HG03558 (cell line): ENCODE results near the gene TMEM140.
A peak's percentile ranks its signal among the peaks of the same experiment; 100 is the strongest.

Experiments
- ATAC-seq: cut with Tn5 transposase; IDR thresholded peaks from one replicate; pipeline ENCODE4 v1.9.1; 2021; ENCODE audit warnings: moderate number of reproducible peaks; ENCODE audit not compliant: unreplicated experiment; ENCODE audit errors: extremely low read depth

The TMEM140 gene

DNA sequence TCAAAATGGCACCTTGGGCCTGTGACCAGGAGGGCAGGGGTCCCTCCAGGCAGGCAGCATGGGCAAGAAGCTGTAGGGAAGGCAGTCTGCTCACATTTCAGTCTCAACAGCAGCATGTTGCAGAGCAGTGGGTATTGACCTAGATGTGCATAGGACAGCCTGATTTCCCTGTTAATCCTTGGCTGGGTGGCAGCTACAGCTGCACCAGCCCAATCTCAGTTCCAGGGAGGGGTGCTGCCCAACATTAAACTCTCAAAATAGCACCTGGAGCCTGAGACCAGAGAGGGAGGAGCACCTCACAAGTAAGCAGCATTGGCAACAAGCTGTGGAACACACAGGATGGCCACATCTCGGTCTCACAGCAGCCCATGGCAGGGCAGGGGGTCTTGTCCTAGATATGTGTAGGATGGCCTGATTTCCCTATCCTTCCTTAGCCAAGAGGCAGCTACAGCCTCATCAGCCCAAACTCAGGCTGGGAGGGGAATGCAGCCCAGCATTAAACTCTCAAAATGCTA, 10.3 kb downstream of the TMEM140 start:
- no peak for ATAC-seq

DNA sequence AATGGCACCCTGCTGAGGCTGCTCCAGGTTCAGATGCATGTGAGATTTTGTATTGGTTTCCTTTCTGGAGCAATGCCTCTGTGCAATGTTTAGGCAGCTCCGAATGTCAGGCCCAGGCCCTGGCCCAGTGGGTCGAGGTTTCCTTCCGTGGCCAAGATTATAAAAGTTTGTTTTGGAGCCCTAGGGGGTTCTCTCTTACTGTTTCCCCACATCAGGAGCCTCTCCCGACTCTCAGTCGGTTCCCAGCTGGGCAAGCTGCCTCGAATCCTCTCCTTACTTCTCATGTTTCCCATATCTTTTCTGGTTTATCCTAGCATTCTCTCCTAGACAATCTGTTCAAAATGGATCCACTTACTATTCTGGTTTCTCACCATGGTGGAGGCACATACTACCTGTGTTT, 11.0 kb downstream of the TMEM140 start:
- ATAC-seq, result no peak

DNA sequence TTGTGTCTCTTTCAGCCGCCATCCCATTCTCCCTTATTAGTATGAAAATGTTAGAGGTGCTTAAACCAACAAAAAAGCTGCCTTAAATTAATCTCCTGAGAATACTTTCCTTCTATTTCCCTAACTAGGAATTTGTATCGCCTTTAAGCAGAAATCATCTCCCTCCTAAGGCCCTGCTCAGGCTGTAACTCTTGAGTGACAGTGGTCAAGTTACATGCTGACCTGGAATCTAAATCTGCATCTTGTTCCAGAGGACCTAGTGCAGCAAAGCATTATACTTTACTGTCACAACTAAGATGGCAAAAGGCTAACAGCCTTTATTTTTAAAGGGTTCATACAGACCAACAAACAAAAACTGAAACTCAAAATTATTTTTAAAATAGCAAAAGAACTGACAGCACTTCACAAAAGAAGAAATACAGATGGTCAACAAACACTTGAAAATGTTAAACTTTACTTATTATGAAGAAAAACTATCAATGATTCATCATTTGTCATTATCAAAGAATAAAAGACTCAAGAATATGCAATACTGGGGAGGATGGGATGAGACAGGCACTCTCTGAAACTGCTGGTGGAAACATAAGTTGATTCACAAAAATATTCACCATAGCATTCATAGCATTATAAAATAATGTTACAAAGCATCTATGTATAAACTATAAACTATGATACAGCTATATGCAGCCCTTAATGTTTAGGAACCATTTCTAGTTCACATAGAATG, 11.7 kb downstream of the TMEM140 start:
- no peak for ATAC-seq

DNA sequence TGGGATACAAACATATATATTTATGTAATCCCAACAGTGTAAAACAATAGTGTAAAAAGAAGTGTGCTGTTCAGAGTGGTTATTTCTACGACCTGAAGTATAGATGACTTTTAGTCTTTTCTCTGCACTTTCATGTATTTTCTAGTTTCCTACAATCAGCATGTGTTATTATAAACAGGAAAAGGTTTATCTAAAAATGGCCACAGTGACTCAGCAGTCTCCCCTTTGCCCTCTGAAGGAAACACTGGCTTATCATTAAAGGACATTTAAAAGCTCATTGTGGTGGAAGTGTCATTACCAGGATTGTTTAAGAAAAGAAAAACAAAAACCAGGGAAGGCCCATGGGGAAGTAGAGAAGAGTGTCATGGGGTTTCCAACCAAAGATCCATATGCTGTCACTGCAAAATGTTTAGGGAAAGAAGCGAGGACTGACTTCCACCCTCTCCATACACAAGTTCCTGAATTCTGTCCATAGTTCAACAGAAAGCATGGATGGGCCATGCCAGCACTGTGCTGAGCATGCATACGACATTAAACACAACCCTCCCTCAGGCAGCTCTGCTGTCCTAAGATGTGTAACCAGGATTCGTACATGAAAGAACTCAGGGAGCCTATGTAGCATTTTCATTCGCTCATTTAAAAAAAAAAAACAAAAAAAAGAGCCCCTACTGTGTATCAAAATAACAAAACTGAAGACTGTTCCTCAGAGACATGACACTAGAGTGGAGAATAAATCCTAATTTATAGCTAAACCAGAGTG, 12.4 kb downstream of the TMEM140 start:
- no peak for ATAC-seq

DNA sequence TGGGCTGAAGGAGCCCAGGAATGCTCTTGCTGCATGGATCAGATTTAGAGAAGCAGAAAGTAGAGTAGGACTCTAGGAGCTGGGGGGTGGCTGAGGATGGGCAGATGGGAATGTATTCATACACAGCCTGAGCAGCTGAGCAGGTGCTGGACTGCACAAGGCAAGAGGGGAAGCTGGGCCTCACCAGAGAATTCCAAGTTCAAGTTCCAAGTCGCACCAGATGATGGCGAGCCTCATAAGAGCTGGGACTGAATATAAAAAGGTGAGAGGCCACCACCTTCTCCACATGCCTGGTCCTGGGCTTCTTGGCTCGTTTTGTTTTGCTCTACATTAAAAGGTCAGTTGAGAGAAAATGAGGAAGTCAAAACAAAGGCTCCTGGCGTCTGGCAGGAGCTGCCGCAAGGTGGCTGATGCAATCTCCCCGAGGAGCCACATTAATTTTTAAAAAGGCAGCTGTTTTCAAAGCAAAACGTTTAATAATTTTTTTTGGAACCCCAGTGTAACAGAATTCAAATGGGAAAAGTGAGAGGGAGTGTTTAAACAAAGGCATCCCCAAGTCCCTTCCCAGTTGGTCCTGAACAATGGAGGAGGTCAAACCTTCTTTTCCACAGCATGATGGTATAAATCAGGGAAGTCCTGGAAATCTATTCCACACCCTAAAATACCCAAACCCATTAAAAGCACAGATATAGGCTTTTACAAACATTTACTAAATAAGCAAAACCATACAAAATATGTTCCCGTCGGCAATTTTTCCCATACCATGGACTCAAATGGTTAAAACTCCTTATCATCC, 13.2 kb downstream of the TMEM140 start:
- no peak for ATAC-seq

DNA sequence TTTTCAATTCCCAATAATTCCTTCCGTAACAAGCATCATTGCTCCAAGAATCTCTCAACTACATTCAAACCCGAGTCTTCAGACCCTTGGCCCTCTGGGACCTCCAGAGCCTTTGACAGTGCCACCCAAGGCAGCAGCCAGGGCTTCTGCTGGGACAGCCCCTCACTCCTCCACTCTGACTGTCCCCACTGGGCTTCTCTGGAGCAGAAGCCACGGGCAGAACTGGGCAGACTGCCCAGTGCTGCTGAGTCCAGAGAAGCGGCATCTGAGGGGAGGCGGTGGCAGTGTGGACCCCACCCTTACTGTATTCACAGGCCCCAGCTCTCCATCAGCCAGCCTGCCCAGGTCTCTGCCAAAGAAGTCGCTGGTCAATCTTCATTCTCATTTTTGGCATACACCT, 13.8 kb downstream of the TMEM140 start:
- ATAC-seq, result no peak

DNA sequence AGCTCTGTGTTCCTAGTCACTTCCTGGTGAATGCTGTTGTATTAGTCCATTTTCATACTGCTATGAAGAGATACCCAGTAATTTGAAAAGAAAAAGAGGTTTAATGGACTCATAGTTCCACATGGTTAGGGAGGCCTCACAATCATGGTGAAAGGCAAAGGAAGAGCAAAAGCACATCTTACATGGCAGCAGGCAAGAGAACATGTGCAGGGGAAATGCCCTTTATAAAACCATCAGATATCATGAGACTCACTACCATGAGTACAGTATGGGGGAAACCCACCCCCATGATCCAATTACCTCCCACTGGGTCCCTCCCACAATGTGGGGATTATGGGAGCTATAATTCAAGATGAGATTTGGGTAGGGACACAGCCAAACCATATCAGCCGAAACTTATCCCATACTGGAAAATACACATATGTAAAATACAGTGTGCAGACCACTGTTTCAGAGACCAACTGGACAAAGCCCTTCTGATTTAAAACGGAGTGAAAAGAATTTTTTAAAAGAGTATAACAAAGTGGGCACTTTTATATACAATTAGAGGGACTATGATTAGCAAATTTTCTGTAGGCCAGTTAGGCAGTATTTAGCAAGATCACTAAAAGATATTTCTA, 14.6 kb downstream of the TMEM140 start:
- ATAC-seq, result no peak

DNA sequence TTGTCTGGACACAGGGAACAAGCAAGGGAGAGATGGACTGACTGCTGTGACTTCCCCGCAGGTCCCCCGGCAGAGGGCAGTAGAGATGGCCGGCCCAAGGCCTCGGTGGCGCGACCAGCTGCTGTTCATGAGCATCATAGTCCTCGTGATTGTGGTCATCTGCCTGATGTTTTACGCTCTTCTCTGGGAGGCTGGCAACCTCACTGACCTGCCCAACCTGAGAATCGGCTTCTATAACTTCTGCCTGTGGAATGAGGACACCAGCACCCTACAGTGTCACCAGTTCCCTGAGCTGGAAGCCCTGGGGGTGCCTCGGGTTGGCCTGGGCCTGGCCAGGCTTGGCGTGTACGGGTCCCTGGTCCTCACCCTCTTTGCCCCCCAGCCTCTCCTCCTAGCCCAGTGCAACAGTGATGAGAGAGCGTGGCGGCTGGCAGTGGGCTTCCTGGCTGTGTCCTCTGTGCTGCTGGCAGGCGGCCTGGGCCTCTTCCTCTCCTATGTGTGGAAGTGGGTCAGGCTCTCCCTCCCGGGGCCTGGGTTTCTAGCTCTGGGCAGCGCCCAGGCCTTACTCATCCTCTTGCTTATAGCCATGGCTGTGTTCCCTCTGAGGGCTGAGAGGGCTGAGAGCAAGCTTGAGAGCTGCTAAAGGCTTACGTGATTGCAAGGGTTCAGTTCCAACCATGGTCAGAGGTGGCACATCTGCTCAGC, 16.6 kb downstream of the TMEM140 start:
- ATAC-seq, result no peak

DNA sequence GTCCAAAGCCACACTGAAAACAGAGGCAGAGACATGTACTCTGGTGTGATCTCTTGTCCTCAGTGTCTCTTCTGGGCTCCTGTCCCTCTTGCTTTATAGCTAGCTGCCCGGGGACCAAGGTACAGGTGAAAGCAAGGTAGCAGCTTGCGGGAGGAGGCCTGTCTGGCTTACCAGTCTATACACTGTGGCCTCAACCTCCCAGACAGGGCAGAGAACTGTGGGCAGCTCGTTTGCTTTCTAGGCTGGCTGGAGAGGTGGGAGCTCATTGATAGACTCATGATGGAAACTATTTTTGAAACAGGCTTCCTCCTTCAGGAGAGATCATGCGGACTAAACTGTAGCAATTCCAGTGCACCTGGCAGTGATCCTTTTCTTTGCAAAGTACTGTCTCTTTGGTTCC, 18.0 kb downstream of the TMEM140 start:
- no peak for ATAC-seq

DNA sequence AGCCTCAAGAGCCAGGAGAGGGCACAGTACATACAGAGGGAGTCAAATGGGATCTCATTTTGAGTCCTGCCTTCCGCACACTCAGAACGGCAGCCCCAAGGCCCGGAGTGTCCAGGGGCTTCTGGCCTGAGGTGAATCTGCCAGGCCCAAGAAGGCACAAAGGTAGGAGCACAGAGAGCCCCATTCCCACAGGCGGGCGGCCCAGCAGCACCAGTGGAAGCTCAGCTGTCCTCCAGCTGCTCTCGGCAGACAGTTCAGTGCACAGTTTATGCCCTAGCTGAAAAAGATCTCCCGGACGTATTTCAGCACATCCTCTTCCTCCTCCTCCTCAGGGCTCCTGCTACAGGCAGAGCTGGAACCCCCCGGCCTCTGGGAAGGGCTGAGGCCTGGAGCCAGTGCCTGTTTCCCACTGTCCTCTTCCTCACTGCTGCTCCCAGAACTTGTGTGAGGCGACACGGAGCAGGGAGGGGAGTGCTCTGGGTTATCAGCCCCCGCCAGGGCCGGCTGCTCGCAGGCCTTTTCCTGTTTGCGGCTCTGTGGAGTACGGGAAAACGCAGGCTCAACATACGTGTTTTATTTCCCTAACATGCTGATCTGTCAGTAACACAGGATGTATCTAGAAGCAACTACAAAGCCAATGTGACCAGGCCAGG, 18.6 kb downstream of the TMEM140 start:
- ATAC-seq, result no peak

DNA sequence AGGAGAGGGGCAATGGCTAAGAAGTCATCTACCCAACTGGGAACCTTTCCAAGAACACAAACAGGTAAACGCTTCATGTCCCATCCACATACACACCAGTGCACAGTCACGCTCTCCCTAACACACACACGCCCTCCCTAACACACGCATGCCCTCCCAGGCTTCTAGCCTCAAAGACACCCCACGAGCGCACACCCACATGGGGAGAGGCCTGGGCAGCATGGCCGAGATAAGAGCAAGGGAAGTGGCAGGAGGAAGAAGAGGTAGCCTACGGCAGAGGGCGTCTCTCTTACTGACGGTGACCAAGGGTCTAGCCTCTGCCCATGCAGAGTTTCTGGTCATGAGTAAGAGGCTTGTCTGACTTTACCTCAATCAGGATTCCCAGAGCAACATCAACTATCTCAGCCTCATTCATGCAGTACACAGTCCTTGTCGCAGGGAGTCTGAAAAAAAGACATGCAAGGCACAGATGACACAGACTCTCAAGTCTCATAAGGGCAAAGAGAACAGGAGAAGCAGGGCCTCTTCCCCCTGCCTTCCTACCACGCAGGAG, 19.6 kb downstream of the TMEM140 start:
- no peak for ATAC-seq

DNA sequence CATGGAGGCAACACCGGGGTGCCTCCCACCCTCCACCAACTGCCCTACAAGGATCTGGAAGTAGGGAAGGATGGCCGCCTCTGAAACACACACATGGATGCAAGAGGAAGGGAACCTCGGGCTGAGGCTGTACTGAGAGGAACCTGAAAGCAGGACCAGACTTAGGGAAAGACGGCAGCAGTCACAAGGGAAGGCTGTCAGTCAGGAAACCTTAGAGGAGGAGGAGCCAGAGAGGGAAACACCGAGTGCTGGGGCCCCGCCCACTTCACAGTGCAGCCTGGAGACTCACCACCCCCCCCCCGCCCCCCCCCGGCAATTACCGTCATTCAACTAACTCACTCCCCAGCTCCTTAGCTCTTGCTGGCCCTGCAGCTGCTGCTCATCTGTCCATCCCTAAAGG, 20.1 kb downstream of the TMEM140 start:
- ATAC-seq, result no peak

DNA sequence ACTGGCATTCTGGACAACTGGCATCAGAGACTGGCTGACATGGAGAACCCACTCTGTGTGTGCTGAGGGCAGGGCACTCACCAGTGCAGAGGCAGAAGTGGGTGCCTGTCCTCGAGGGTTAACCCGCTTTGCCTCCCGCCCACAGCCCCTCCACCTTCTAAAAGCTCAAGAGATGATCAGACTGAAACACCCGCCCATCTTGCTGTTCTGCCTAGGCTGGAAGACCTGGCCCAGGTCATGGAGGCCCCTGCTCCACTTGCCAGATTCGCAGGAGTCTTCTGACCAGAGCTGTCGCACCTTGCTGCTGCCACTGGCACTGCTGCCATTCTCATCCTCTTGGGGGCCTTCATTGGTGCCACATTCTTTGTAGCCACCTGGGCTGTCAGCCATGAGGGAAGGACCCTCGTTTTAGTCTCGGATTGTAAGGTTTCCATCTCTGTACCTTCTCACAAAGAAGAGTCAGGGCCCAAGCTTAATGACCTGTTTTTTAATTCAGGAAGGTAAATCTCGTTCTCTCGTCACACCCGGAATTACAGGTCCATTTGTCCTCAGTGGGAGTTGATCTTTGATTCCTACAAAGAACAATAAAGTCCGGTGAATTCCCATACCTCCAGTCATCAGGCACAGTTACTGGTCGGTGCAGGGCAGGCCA, 20.7 kb downstream of the TMEM140 start:
- ATAC-seq, result no peak

DNA sequence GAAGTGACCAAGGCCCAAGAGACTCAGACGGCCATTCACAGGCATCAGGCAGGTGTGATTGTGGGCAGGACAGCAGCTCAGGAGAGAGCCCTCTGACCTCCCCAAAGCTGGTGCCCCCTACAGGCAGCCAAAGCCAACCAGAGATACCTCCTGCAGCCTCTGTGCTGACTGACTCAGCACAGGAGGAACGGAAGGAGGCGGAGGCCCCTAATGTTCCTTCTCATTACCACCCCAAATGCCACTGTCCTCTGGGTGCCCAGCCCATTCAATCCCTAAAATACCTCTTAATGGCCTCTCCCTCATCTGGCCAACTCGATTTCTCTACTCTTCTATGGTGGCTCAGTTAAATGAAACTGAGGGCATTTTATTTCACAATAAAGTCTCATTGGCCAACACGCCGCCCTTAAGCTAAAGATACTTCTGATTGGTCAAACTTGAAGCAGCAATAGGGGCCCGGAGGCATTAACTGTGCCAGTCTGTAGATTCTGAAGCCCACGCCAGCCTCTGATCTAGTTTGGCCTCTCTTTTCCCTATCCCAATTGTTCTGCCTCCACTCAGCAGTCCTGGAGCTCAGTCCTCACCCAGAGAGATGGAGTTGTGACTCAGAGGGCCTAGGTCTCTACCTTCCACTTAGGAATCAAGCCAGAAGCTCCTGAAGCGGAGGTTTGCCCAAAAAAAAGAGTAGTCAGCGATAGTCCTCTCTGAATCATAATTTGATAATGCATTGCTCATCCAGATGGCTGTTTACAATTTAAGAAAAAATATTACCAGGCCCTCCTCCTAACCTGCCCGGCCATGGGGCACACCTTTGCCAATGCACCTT, 21.5 kb downstream of the TMEM140 start:
- peak; percentile 27 for ATAC-seq

DNA sequence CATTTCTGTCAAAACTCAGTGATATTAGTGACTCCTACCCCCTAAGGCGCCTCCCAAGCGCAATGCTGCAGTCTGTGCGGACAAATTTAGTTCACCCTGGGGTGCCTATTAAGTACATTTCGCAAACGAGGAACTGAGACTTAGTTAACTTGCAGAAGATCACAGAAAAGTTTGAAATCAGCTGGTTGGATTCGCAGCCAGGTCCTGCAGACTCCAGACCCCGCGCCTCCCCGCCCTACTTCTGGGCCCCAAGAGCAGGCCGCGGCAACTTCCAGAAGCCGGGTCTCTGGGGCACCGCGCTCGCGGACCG, 22.0 kb downstream of the TMEM140 start:
- no peak for ATAC-seq

DNA sequence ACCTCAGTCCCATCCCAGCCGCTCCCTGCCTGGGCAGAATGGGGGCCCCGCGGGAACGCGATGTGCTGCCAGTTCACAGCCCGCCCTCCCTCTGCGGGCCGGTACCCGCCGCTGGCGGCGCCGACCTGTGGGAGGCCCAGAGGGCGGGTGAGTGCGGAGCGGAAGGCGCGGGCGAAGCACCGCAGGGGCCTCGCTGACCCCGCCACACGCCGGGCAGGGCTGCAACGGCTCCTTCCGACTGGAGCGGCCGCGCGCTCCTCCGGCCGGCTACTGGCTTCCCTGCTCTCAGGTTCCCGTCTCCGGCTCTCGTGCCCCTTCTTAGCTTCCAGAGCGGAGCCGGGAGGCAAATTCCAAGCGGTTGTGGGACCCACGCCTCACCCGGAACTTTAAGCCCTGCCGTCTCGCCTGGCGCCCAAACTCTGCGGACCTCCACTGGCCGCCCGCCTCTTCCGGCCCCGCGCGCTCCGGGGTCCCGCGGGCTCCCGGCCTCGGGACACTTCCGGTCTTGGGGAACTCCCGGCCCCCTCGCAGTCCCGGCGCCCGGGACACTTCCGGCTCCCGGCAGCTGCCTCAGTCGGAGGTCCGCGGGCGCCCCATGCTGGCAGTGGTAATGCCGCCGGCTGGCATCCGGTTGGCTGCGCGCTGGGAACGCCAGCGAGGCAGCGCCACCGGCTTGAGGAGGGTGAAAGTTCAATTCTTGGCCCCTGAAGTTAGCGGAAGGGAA, 22.6 kb downstream of the TMEM140 start, which contains the start of gene CYREN:
Gene CYREN, minus strand, starts transcription at position 434 of the 724 bp plus-strand sequence. CDS start 1,785 bp downstream, outside the sequence.
- ATAC-seq, result peak; percentile 55

DNA sequence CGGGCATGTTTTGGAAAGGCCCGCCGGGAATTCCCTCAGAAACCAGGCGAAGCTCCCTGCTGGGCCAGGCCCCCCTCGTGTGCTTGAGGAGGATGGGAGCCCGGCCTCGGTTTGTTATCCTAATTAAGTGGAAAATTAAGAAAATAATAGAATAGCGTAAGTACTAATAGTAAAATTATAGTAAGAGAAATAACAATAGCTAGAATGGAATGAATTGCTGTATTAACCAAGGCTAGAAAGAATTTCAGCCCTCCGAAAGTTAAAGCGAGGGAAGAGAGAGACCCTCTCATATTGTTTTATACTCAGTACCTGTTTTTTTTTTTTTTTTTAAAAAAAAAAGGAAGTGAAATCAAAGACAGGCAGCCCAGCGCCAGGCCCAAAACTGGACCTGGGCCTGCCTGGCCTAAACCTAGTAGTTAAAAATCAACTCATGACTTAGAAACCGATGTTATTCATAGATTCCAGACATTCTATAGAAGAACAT, 23.2 kb downstream of the TMEM140 start:
- peak; percentile 17 for ATAC-seq
